HG03039 (cell line): Measurements from ENCODE around the gene RC3H2.
"Not testable (repeated sequence)": the region's sequence is repeated elsewhere in the genome, so short reads cannot be mapped to it uniquely, and the experiment has no call there.

Experiments used
- ATAC-seq: cut with Tn5 transposase; IDR thresholded peaks from one replicate; pipeline ENCODE4 v1.9.1; 2021; ENCODE audit warnings: mild to moderate bottlenecking, moderate library complexity; ENCODE audit not compliant: unreplicated experiment

The RC3H2 gene

GRCh38 chr9:122929796-122930354, 24.7 kb upstream of the RC3H2 start:
- ATAC-seq: no peak

DNA sequence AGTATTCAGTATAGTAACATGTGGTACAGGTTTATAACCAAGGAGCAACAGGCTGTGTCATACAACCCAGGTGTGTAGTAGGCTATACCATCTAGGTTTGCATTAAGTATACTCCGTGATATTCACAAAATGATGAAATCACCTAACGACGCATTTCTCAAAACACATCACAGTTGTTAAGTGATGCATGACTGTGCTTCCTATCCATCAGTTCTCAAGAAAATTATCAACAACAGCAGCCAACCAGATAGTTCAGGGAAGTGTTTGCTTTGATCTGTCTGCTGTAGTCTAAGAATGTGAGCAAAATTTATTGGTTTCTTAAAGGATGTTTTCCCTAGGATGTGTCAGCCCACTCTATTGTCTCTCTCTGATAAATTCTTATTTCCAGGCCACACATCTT, 18.8 kb upstream of the RC3H2 start:
- ATAC-seq: no peak

DNA sequence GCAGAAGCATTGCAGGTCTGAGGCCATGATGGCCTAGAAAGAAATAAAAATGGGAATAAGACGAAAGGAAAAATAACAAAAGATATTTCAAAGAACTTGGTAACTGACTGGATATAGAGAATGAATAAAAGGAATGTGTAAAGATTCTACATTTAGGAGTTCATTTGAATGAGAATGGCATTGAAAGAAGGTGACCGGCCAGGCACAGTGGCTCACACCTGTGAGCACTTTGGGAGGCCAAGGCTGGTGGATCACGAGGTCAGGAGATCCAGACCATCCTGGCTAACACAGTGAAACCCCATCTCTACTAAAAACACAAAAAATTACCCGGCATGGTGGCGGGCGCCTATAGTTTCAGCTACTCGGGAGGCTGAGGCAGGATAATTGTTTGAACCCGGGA, 17.6 kb upstream of the RC3H2 start:
- ATAC-seq: no peak

GRCh38 chr9:122918310-122918709, 13.2 kb upstream of the RC3H2 start:
- no peak for ATAC-seq

GRCh38 chr9:122912964-122913673, 8.0 kb upstream of the RC3H2 start, which contains the start of gene ZBTB6:
Gene ZBTB6, minus strand, starts transcription at chr9:122913323. Its CDS starts 1,251 bp downstream, at chr9:122912072.
- peak; percentile 95 for ATAC-seq

DNA sequence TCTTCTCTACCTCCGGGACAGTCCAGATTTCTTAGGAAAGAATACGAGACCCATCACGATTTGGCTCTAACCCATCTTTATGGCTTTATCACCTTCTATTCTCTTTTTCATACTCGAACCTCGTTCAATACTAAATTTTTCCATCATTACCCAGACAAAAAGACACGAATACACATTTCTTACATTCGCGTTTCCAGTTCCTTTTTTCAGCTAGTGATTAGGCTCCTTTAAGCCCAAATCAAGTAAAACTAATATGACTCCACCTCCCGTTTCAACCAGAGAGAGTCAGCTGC, 7.5 kb upstream of the RC3H2 start:
- no peak for ATAC-seq

DNA sequence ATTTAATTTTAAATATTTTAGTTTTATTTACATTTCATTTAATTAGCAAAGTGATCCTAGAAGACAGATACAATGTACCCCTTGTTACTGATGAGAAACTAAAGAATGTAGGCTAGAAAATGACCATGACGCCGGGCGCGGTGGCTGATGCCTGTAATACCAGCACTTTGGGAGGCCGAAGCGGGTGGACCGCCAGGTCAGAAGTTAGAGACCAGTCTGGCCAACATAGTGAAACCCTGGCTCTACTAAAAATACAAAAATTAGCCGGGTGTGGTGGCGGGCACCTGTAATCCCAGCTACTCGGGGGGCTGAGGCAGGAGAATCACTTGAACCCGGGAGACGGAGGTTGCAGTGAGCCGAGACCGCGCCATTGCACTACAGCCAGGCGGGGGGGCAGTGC, 963 bp upstream of the RC3H2 start:
- ATAC-seq: not testable (repeated sequence)

- peak; percentile 27 for ATAC-seq
These were observed 715 bp downstream of the RC3H2 start for GRCh38 chr9:122904466-122904822.

GRCh38 chr9:122900791-122901190, 4.4 kb downstream of the RC3H2 start:
- ATAC-seq: no peak

DNA sequence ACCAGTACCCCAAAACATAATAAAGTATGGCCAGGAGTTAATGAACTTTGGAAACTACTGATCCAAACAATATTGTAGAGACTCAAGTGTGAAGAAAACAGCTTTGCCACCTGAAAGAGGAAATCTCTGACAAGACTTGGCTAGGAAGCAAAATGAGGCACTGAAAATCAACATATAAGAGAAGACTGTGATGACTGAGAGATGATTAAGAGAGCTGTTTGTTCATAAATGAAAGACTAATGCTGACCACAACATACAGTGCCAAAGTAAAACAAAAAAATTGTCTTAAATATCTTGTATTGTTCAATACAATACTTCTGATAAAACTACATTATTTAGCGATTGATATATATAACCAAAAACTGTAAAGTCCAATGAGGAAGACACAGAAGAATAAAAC, 7.2 kb downstream of the RC3H2 start:
- ATAC-seq: no peak

GRCh38 chr9:122888480-122888879, 16.7 kb downstream of the RC3H2 start:
- ATAC-seq: no peak

DNA sequence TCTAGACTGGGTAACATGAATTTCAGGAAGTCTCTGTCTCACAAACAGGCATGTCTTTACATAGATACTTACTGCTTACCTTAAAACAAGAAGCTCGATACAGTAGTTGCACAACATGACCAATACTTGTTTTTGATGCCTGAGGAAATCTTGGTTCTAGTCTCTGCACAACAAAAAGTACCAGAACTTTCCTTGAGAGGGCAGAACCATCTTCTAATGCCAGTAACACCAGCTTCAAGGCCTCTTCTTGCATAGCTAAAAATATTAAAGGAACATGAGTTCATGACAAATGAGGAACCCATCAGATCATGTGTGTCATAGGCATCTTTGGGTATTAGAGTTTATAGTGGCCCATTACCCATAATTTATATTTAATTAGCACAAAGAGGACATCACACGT, 22.0 kb downstream of the RC3H2 start:
- ATAC-seq: no peak

DNA sequence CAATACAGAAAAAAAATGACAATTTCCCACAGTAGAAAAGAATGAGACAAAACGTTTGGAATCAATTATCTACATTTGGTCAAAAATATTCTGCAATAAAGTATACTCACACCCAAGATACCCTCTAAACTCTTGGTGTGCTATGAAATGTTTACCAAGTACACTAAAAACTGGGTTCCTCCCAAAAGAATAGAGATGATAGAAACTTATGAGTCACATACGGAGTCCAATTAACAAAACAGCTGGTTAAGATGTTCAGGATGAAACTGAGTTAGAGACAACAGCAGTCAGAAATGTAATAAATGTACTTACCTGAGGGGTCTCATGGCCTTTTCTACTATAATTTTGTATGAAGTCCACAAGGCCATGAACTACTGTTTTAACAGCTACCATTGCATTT, 25.7 kb downstream of the RC3H2 start:
- ATAC-seq: no peak

- ATAC-seq: no peak
These were observed 29.6 kb downstream of the RC3H2 start for GRCh38 chr9:122875523-122875922.

DNA sequence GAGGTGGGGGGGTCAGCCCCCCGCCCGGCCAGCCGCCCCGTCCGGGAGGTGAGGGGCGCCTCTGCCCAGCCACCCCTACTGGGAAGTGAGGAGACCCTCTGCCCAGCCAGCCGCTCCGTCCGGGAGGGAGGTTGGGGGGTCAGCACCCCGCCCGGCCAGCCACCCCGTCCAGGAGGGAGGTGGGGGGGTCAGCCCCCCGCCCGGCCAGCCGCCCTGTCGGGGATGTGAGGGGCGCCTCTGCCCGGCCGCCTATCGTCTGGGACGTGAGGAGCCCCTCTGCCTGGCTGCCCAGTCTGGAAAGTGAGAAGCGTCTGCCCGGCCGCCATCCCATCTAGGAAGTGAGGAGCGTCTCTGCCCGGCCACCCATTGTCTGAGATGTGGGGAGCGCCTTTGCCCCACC, 37.9 kb downstream of the RC3H2 start:
- ATAC-seq: not testable (repeated sequence)

- ATAC-seq: no peak
These were observed 39.1 kb downstream of the RC3H2 start for GRCh38 chr9:122866079-122866478.

DNA sequence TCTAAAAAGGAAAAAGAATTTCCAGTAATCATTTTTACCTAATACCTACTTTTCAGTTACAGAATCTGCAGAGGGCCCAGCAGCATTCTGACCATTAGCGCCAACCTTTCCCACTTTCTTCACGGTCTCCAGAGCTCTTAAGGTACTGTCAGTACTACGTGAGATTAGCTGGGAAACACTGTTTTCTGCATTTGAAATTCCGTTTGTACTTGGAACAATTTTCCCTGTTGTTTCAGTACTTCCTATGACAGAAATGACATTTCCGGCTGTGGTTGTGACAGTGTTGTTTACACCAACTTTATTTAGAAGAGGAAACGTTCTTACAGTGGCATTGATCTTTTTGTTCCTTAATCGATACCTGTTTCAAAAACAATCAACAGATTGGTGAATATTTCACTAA, 39.9 kb downstream of the RC3H2 start:
- ATAC-seq: no peak

DNA sequence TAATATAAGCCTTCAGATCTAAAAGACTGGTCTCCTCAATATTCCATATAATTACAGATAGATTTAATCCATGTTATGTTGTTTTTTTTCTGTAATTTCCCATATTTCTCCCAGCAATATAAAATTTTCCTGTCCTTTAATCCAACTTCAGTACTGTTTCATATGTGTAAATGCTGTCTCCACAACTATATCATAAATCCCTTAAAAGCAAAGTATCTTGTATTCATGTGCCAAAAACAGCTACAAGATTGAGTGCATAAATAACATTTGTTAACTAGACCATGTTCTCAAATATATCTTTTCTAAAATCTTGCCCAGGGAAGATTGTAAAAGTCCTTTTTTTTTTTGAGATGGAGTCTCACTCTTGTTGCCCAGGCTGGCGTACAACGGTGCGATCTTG, 41.8 kb downstream of the RC3H2 start:
- ATAC-seq: no peak

DNA sequence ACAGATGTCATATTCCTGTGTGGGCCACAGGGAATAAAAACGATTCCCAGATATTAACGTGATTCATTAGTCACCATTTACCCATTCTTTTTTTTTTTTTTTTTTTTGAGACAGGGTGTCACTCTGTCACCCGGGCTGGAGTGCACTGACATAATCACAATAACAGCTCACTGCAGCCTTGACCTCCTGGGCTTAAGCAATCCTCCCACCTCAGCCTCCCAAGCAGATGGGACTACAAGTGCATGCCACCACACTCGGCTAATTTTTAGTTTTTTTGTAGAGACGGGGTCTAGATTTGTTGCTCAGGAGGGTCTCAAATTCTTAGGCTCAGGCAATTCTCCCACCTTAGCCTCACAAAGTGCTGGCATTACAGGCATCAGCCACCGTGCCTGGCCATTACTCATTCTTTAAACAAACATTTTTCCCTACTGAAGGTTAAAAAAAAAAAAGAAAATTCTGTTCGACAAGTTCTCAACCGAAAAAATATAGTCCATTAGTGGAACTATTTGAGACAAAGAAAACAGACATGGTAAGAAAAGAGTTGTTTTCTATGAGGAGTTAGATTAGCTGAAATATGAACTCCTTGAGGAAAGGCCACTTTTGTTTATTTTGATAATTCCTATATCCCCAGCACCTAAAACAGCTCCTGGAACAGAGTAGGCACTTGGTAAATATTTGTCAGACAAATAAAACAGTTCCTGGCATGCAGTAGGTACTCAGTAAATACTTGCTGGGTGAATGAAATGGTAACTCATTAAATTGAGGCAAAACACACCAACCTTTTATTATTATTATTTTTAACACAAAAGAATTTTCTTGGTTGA, 44.6 kb downstream of the RC3H2 start:
- ATAC-seq: no peak

DNA sequence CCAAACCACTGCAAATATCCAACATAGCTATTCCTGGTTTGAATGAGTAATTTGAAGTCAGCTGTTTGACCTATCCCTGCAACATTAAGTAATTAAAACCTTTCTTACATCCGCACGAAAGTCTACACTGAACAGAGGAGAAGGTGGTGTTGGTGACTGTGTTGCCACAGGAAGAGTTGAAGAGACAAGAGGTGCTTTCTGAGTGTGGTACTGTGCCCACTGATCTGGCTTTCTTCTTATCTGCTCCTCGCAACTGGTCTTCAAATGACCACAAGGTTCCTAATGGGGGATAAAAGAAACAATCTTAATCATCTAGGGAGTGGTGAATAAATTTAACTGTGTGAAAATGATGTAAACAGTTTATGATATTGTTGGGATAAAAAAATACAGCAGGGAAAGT, 47.3 kb downstream of the RC3H2 start:
- ATAC-seq: no peak

DNA sequence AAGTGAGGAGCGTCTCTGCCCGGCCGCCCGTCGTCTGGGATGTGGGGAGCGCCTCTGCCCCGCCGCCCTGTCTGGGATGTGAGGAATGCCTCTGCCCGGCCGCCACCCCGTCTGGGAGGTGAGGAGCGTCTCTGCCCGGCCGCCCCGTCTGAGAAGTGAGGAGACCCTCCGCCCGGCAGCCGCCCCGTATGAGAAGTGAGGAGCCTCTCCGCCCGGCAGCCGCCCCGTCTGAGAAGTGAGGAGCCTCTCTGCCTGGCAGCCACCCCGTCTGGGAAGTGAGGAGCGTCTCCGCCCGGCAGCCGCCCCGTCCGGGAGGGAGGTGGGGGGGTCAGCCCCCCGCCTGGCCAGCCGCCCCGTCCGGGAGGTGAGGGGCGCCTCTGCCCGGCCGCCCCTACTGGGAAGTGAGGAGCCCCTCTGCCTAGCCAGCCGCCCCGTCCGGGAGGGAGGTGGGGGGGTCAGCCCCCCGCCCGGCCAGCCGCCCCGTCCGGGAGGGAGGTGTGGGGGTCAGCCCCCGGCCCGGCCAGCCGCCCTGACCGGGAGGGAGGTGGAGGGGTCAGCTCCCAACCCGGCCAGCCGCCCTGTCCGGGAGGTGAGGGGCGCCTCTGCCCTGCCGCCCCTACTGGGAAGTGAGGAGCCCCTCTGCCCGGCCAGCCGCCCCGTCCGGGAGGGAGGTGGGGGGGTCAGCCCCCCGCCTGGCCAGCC, 52.9 kb downstream of the RC3H2 start:
- ATAC-seq: not testable (repeated sequence)
